CD14-positive monocyte (primary cell): ENCODE measurements around the gene TNFRSF19. TPM values are rescaled to one million over a fixed set of nuclear protein-coding genes. Genes with fewer than 3 reads are reported as not detected.

Source experiments
- DNase-seq, 3 donors: peaks; one replicate each; pipeline ENCODE4 v3.0.0-alpha.2; 2011 to 2022
- H2AFZ ChIP-seq: 2 replicates; pipeline ENCODE4 v1.6.0; 2012; ENCODE audit warnings: mild to moderate bottlenecking, low read depth, low read length, inconsistent platforms; ENCODE audit not compliant: insufficient read depth, poor library complexity, severe bottlenecking
- H3K27ac ChIP-seq, 2 donors: 1 replicate in 1 of 2; 2 replicates in 1 of 2; pipeline ENCODE4 v1.5.1; 2012 to 2013; ENCODE audit warnings: low read length in 2 of 2, control low read depth in 1 of 2, inconsistent platforms in 1 of 2, low read depth in 1 of 2, mild to moderate bottlenecking in 1 of 2
- H3K27me3 ChIP-seq, 2 donors: one replicate each; pipeline versions ENCODE4 v1.6.0 to v1.6.1; 2011 to 2013; ENCODE audit warnings: low read length in 2 of 2; ENCODE audit not compliant: control insufficient read depth in 2 of 2, insufficient read depth in 2 of 2
- H3K36me3 ChIP-seq, 2 donors: replicated peaks in 1 of 2; 1 replicate in 1 of 2; 2 replicates in 1 of 2; pipeline versions ENCODE4 v1.5.1 to v1.6.1; 2012 to 2013; ENCODE audit warnings: low read length in 2 of 2, control low read depth in 1 of 2, inconsistent platforms in 1 of 2, mild to moderate bottlenecking in 1 of 2; ENCODE audit not compliant: insufficient read depth in 2 of 2, control insufficient read depth in 1 of 2
- H3K4me1 ChIP-seq, 2 donors: 1 replicate in 1 of 2; 2 replicates in 1 of 2; pipeline versions ENCODE4 v1.5.1 to v1.6.1; 2012 to 2013; ENCODE audit warnings: low read length in 2 of 2, control low read depth in 1 of 2, inconsistent platforms in 1 of 2, mild to moderate bottlenecking in 1 of 2, moderate library complexity in 1 of 2; ENCODE audit not compliant: insufficient read depth in 2 of 2, control insufficient read depth in 1 of 2
- H3K4me2 ChIP-seq: replicated peaks from 2 replicates; pipeline ENCODE3; 2012; ENCODE audit warnings: low read length, moderate library complexity, mild to moderate bottlenecking; ENCODE audit not compliant: poor library complexity, severe bottlenecking; ENCODE audit errors: extremely low read depth
- H3K4me3 ChIP-seq, 3 experiments: fragments of 200-600 bp in 1 of 3; sonication (generic) in 1 of 3; replicated peaks in 1 of 3; 1 replicate in 2 of 3; 2 replicates in 1 of 3; pipeline ENCODE4 v1.5.1; 2011 to 2013; ENCODE audit warnings: low read length in 3 of 3, mild to moderate bottlenecking in 3 of 3, control low read depth in 2 of 3, low read depth in 2 of 3, inconsistent platforms in 1 of 3, moderate library complexity in 1 of 3
- H3K79me2 ChIP-seq: 2 replicates; pipeline ENCODE4 v1.6.0; 2012; ENCODE audit warnings: mild to moderate bottlenecking, control low read depth, inconsistent platforms, low read length, moderate library complexity; ENCODE audit not compliant: insufficient read depth
- H3K9ac ChIP-seq: 2 replicates; pipeline ENCODE4 v1.6.0; 2017; ENCODE audit warnings: low read length, mild to moderate bottlenecking; ENCODE audit not compliant: insufficient read depth, poor library complexity, severe bottlenecking
- H3K9me3 ChIP-seq, 2 donors: replicated peaks in 1 of 2; 1 replicate in 1 of 2; 2 replicates in 1 of 2; pipeline versions ENCODE4 v1.5.1 to v1.6.1; 2012 to 2013; ENCODE audit warnings: low read length in 2 of 2, control low read depth in 1 of 2; ENCODE audit not compliant: control insufficient read depth in 1 of 2, insufficient read depth in 1 of 2
- H4K20me1 ChIP-seq: 2 replicates; pipeline ENCODE4 v1.6.0; 2012; ENCODE audit warnings: mild to moderate bottlenecking, low read length, control low read depth, moderate library complexity; ENCODE audit not compliant: insufficient read depth
- H3K27ac Mint-ChIP-seq, 7 donors: one replicate each; pipeline ENCODE4 v1.8.0; 2020; ENCODE audit warnings: mild to moderate bottlenecking in 7 of 7, mixed read lengths in 7 of 7, moderate library complexity in 6 of 7, inconsistent platforms in 2 of 7
- H3K27me3 Mint-ChIP-seq, 3 donors: one replicate each; pipeline ENCODE4 v1.8.0; 2021 to 2022; ENCODE audit warnings: low read depth in 3 of 3, mild to moderate bottlenecking in 3 of 3, mixed read lengths in 3 of 3, moderate library complexity in 3 of 3, inconsistent platforms in 1 of 3
- H3K36me3 Mint-ChIP-seq, 2 donors: one replicate each; pipeline ENCODE4 v1.8.0; 2020; ENCODE audit warnings: mixed read lengths in 2 of 2, inconsistent platforms in 1 of 2, mild to moderate bottlenecking in 1 of 2
- H3K4me1 Mint-ChIP-seq: one replicate; pipeline ENCODE4 v1.8.0; 2020; ENCODE audit warnings: mild to moderate bottlenecking, mixed read lengths
- H3K4me3 Mint-ChIP-seq, 2 donors: one replicate each; pipeline ENCODE4 v1.8.0; 2020; ENCODE audit warnings: mild to moderate bottlenecking in 2 of 2, mixed read lengths in 2 of 2, moderate library complexity in 1 of 2
- H3K9me3 Mint-ChIP-seq, 7 donors: one replicate each; pipeline ENCODE4 v1.8.0; 2020 to 2022; ENCODE audit warnings: mixed read lengths in 7 of 7, mild to moderate bottlenecking in 6 of 7, moderate library complexity in 6 of 7, inconsistent platforms in 2 of 7
- WGBS: methylation state at CpG from one replicate; pipeline ENCODE4 v1.1.5; 2013; ENCODE audit warnings: missing lambda C conversion rate; ENCODE audit not compliant: insufficient coverage; 5-methylcytosine and 5-hydroxymethylcytosine counted together
- intact Hi-C, 2 donors: fragments of 100-400 bp; cut with micrococcal nuclease; formaldehyde crosslinking; loops; one replicate each; pipeline versions ENCODE4 v1.15.0 to v1.15.1; 2023
- polyA plus RNA-seq, 3 donors: library from polyadenylated mRNA; depleted of rRNA in 1 of 3; unstranded in 2 of 3; stranded (reverse) in 1 of 3; fragments of 300-500 nt in 2 of 3; fragments of >200 nt in 1 of 3; fragmentation: Illumina TruSeq in 2 of 3; gene quantifications; 1 replicate in 2 of 3; 2 replicates in 1 of 3; pipeline ENCODE4 v1.2.3, GENCODE V29; 2012 to 2021
- TF ChIP-seq, protein P1 (sequence below): fragments of 200-600 bp; IDR thresholded peaks from one replicate; pipeline ENCODE4 v1.8.0; 2022; ENCODE audit warnings: antibody characterized with exemption, mild to moderate bottlenecking

TNFRSF19 gene
- polyA plus RNA-seq, 3 donors = 0.11 TPM; not detected in 2

DNA sequence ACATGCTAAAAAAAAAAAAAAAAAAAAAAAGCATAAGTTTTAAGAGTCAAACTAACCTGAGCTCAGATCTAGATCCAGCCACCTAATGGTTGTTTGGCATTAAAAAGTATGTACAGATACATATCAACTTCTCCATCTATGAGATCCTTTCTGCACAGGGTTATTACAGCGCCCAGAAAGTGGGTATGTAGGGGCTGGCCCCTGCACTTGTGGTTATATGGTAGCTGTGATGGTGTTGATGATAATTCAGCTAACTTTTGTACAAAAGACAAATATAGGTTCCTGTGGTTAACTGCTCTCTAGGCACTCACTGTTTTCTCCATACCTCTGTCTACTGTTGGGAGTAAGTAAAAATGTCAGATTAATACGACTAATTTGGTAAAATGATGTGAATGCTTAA lies 81.7 kb downstream of the TNFRSF19 start:
- Histone ChIP-seq H3K27me3 (no peaks in the 10 kb centered on the region), H3K4me3 (no peak overlapping the region), H3K4me2 (no peak overlapping the region), H3K79me2 (no peaks in the 10 kb centered on the region), H3K27ac (no peak overlapping the region), H3K4me1 (no peaks in the 10 kb centered on the region), H3K36me3 (no peaks in the 10 kb centered on the region), H2AFZ (no peak overlapping the region), H4K20me1 (no peaks in the 10 kb centered on the region), H3K9me3 (no peaks in the 10 kb centered on the region), H3K9ac (no peak overlapping the region)
- no peaks in the 10 kb centered on the region for H3K36me3 Mint-ChIP-seq
- no peak for DNase-seq
- peaks cover 4% of the 10 kb centered on the region for H3K4me1 Mint-ChIP-seq
- H3K27me3 Mint-ChIP-seq = no peaks in the 10 kb centered on the region
- no peak overlapping the region for H3K4me3 Mint-ChIP-seq
- intact Hi-C loops = no loop called here
- no peak overlapping the region for H3K27ac Mint-ChIP-seq
- TF ChIP-seq, protein P1, sequence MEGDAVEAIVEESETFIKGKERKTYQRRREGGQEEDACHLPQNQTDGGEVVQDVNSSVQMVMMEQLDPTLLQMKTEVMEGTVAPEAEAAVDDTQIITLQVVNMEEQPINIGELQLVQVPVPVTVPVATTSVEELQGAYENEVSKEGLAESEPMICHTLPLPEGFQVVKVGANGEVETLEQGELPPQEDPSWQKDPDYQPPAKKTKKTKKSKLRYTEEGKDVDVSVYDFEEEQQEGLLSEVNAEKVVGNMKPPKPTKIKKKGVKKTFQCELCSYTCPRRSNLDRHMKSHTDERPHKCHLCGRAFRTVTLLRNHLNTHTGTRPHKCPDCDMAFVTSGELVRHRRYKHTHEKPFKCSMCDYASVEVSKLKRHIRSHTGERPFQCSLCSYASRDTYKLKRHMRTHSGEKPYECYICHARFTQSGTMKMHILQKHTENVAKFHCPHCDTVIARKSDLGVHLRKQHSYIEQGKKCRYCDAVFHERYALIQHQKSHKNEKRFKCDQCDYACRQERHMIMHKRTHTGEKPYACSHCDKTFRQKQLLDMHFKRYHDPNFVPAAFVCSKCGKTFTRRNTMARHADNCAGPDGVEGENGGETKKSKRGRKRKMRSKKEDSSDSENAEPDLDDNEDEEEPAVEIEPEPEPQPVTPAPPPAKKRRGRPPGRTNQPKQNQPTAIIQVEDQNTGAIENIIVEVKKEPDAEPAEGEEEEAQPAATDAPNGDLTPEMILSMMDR = no peak
- 100% methylated on average over 1 of the region's 2 CpGs for WGBS
- peaks cover 0 to 3% (median 2%) of the 10 kb centered on the region in 7 donors for H3K9me3 Mint-ChIP-seq

- WGBS = 87% methylated on average over 9 of the region's 10 CpGs
- Mint-ChIP-seq H3K27me3 (no peaks in the 10 kb centered on the region), H3K9me3 (peaks cover 0 to 1% (median 0%) of the 10 kb centered on the region in 7 donors), H3K4me3 (no peak overlapping the region), H3K4me1 (peaks cover 4% of the 10 kb centered on the region), H3K27ac (no peak overlapping the region), H3K36me3 (no peaks in the 10 kb centered on the region)
- no peaks in the 10 kb centered on the region for H3K9me3 ChIP-seq
- H3K27ac ChIP-seq = no peak overlapping the region
- no peak for DNase-seq
- H3K36me3 ChIP-seq = no peaks in the 10 kb centered on the region
- TF ChIP-seq, protein P1 = no peak
- no peak overlapping the region for H3K4me3 ChIP-seq
- H3K9ac ChIP-seq = no peak overlapping the region
- H3K4me1 ChIP-seq = no peaks in the 10 kb centered on the region
- H3K4me2 ChIP-seq = no peak overlapping the region
- H4K20me1 ChIP-seq = no peaks in the 10 kb centered on the region
- intact Hi-C loops = no loop called here
- no peaks in the 10 kb centered on the region for H3K27me3 ChIP-seq
- H2AFZ ChIP-seq = no peak overlapping the region
- H3K79me2 ChIP-seq = no peaks in the 10 kb centered on the region
Measured at GRCh38 chr13:23652909-23653726, 82.9 kb downstream of the TNFRSF19 start.
